Parathyroid adenoma (tissue), 2 donors: ENCODE results near the gene ABCC8.

Source experiments
- H2AFZ ChIP-seq: fragments of 300-600 bp; sonication (generic); one replicate; pipeline ENCODE4 v1.7.0; 2017; ENCODE audit warnings: antibody characterized with exemption, mild to moderate bottlenecking
- H3K27ac ChIP-seq: fragments of 300-600 bp; sonication (generic); one replicate; pipeline ENCODE4 v1.7.0; 2017
- H3K27me3 ChIP-seq: fragments of 300-600 bp; sonication (generic); one replicate; pipeline ENCODE4 v1.7.0; 2017; ENCODE audit warnings: low read length; ENCODE audit not compliant: control insufficient read depth, insufficient read depth
- H3K36me3 ChIP-seq: fragments of 300-600 bp; sonication (generic); one replicate; pipeline ENCODE4 v1.7.0; 2017; ENCODE audit warnings: low read length; ENCODE audit not compliant: control insufficient read depth, insufficient read depth
- H3K4me1 ChIP-seq: fragments of 300-600 bp; sonication (generic); one replicate; pipeline ENCODE4 v1.7.0; 2017; ENCODE audit warnings: control low read depth
- H3K4me2 ChIP-seq: fragments of 300-600 bp; sonication (generic); one replicate; pipeline ENCODE4 v1.7.0; 2017; ENCODE audit warnings: low read length
- H3K4me3 ChIP-seq: fragments of 300-600 bp; sonication (generic); one replicate; pipeline ENCODE4 v1.7.0; 2017; ENCODE audit warnings: low read depth, low read length
- H3K79me2 ChIP-seq: fragments of 300-600 bp; sonication (generic); one replicate; pipeline ENCODE4 v1.7.0; 2017; ENCODE audit warnings: control low read depth
- H3K9ac ChIP-seq: fragments of 300-600 bp; sonication (generic); one replicate; pipeline ENCODE4 v1.7.0; 2017; ENCODE audit warnings: mild to moderate bottlenecking
- H3K9me3 ChIP-seq: fragments of 300-600 bp; sonication (generic); one replicate; pipeline ENCODE4 v1.7.0; 2017; ENCODE audit warnings: low read length; ENCODE audit not compliant: control insufficient read depth
- CTCF ChIP-seq: fragments of 300-600 bp; sonication (generic); IDR thresholded peaks from one replicate; pipeline ENCODE4 v1.7.0; 2017; ENCODE audit warnings: antibody characterized with exemption, mild to moderate bottlenecking
- donor health status: primary hyperparathyroidism.

The ABCC8 gene

GRCh38 chr11:17423533-17424310 is 52.9 kb downstream of the ABCC8 start:
- H3K27ac ChIP-seq, result no peak overlapping the region
- H3K9me3 ChIP-seq, result no peaks in the 10 kb centered on the region
- no peaks in the 10 kb centered on the region for H3K4me1 ChIP-seq
- no peak overlapping the region for H3K9ac ChIP-seq
- no peaks in the 10 kb centered on the region for H3K36me3 ChIP-seq
- H3K27me3 ChIP-seq, result no peaks in the 10 kb centered on the region
- H2AFZ ChIP-seq, result no peak overlapping the region
- TF ChIP-seq CTCF, result no peak
- no peak overlapping the region for H3K4me3 ChIP-seq
- no peaks in the 10 kb centered on the region for H3K79me2 ChIP-seq
- no peak overlapping the region for H3K4me2 ChIP-seq

- H3K4me2 ChIP-seq, result no peak overlapping the region
- no peaks in the 10 kb centered on the region for H3K4me1 ChIP-seq
- H2AFZ ChIP-seq, result no peak overlapping the region
- TF ChIP-seq CTCF, result no peak
- no peak overlapping the region for H3K9ac ChIP-seq
- H3K27ac ChIP-seq, result no peak overlapping the region
- no peak overlapping the region for H3K4me3 ChIP-seq
- H3K79me2 ChIP-seq, result no peaks in the 10 kb centered on the region
- H3K9me3 ChIP-seq, result no peaks in the 10 kb centered on the region
- no peaks in the 10 kb centered on the region for H3K27me3 ChIP-seq
- no peaks in the 10 kb centered on the region for H3K36me3 ChIP-seq
These were observed 54.9 kb downstream of the ABCC8 start for GRCh38 chr11:17421781-17422180.

GRCh38 chr11:17418444-17419081 is 58.1 kb downstream of the ABCC8 start:
- no peaks in the 10 kb centered on the region for H3K27me3 ChIP-seq
- H2AFZ ChIP-seq, result no peak overlapping the region

GRCh38 chr11:17416492-17416891 is 60.2 kb downstream of the ABCC8 start:
- Histone ChIP-seq H2AFZ (no peak overlapping the region), H3K27me3 (no peaks in the 10 kb centered on the region), H3K79me2 (no peaks in the 10 kb centered on the region), H3K4me2 (no peak overlapping the region), H3K9ac (no peak overlapping the region), H3K4me3 (no peak overlapping the region), H3K27ac (no peak overlapping the region), H3K9me3 (no peaks in the 10 kb centered on the region), H3K36me3 (no peaks in the 10 kb centered on the region), H3K4me1 (no peaks in the 10 kb centered on the region)
- TF ChIP-seq CTCF, result no peak

More at GRCh38 chr11:17418444-17419081, 58.1 kb downstream of the ABCC8 start:
- H3K4me1 ChIP-seq, result no peaks in the 10 kb centered on the region
- H3K79me2 ChIP-seq, result no peaks in the 10 kb centered on the region
- TF ChIP-seq CTCF, result no peak
- no peak overlapping the region for H3K4me3 ChIP-seq
- no peaks in the 10 kb centered on the region for H3K9me3 ChIP-seq
- H3K27ac ChIP-seq, result no peak overlapping the region
- H3K4me2 ChIP-seq, result no peak overlapping the region
- H3K36me3 ChIP-seq, result no peaks in the 10 kb centered on the region
- H3K9ac ChIP-seq, result no peak overlapping the region
